BJ (cell line): ENCODE data around the gene ARVCF. TPM values are rescaled to one million over a fixed set of nuclear protein-coding genes. Genes with fewer than 3 reads are reported as not detected.

Experiments
- CTCF ChIA-PET: fragments of 350-600 bp; formaldehyde crosslinking; extraction: SDS; loops from one replicate; lab custom pipeline; 2021; ENCODE audit warnings: antibody characterized with exemption, inconsistent platforms; lab: Yijun Ruan, JAX
- POLR2A ChIA-PET: fragments of 300-600 bp; sonication (Branson Sonifier 250); formaldehyde crosslinking; extraction: SDS; loops from one replicate; lab custom pipeline; 2021; ENCODE audit warnings: antibody characterized with exemption; lab: Charles Lee
- DNase-seq: peaks from one replicate; pipeline ENCODE4 v3.0.0-alpha.2; 2011; ENCODE audit warnings: low read depth
- H3K27me3 ChIP-seq: 2 replicates; pipeline ENCODE4 v1.6.0; 2011; ENCODE audit warnings: low read length; ENCODE audit not compliant: control insufficient read depth, insufficient read depth
- H3K36me3 ChIP-seq: 2 replicates; pipeline ENCODE4 v1.5.1; 2011; ENCODE audit warnings: low read length; ENCODE audit not compliant: control insufficient read depth, insufficient read depth
- H3K4me3 ChIP-seq: 2 replicates; pipeline ENCODE4 v1.5.1; 2011; ENCODE audit warnings: low read depth, mild to moderate bottlenecking, control low read depth, low read length
- polyA plus RNA-seq: library from polyadenylated mRNA; depleted of rRNA; stranded (reverse); fragments of >200 nt; gene quantifications from 2 replicates; pipeline ENCODE4 v1.2.3, GENCODE V29; 2011
- TF ChIP-seq, protein P1 (sequence below): IDR thresholded peaks from 2 replicates; pipeline ENCODE4 v1.5.1; 2011; ENCODE audit warnings: low read depth, mild to moderate bottlenecking, control low read depth, inconsistent platforms, low read length, moderate library complexity; ENCODE audit not compliant: insufficient read depth

Gene ARVCF
- polyA plus RNA-seq, 1 experiment, result 3.8 TPM

DNA sequence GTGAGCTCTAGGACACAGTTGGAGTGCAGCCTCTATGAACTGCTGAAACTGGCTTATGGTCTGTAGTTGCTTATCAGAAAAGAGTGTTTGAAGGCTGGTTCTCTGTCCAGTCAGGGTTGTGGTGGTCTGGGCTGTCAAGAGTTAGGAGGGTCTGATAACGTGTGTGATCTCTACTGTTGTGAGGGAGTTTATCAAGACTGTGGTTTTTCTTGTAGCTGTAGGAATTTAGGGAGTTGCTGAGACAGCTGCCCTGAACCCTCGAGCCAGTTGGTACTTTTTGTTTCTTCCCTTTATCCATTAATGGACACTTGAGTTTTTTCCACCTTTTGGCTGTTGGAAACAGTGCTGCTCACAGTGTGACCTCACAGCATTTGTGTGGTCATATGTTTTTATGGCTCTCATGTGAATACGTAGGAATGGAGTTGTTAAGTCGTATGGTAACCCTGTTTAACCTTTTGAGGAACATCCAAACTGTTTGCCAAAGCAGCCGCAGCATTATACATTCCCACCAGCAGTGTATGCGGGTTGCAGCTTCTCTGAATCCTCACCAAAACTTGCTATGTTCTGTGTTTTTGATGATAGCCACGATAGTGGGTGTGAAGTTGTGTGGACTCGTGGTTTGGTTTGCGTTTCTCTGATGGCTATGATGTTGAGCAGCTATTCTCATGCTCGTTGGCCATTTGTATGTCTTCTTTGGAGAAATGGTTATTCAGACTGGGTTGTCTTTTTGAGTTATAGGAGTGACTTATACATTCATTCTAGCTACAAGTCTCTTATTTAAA lies 42.6 kb upstream of the ARVCF start:
- POLR2A ChIA-PET, result no interaction called here
- H3K27me3 ChIP-seq, result no peaks in the 10 kb centered on the region
- peaks cover 30% of the 10 kb centered on the region for H3K36me3 ChIP-seq
- CTCF ChIA-PET, result no interaction called here
- TF ChIP-seq, protein P1, sequence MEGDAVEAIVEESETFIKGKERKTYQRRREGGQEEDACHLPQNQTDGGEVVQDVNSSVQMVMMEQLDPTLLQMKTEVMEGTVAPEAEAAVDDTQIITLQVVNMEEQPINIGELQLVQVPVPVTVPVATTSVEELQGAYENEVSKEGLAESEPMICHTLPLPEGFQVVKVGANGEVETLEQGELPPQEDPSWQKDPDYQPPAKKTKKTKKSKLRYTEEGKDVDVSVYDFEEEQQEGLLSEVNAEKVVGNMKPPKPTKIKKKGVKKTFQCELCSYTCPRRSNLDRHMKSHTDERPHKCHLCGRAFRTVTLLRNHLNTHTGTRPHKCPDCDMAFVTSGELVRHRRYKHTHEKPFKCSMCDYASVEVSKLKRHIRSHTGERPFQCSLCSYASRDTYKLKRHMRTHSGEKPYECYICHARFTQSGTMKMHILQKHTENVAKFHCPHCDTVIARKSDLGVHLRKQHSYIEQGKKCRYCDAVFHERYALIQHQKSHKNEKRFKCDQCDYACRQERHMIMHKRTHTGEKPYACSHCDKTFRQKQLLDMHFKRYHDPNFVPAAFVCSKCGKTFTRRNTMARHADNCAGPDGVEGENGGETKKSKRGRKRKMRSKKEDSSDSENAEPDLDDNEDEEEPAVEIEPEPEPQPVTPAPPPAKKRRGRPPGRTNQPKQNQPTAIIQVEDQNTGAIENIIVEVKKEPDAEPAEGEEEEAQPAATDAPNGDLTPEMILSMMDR, result no peak
- no peak overlapping the region for H3K4me3 ChIP-seq
- no peak for DNase-seq

DNA sequence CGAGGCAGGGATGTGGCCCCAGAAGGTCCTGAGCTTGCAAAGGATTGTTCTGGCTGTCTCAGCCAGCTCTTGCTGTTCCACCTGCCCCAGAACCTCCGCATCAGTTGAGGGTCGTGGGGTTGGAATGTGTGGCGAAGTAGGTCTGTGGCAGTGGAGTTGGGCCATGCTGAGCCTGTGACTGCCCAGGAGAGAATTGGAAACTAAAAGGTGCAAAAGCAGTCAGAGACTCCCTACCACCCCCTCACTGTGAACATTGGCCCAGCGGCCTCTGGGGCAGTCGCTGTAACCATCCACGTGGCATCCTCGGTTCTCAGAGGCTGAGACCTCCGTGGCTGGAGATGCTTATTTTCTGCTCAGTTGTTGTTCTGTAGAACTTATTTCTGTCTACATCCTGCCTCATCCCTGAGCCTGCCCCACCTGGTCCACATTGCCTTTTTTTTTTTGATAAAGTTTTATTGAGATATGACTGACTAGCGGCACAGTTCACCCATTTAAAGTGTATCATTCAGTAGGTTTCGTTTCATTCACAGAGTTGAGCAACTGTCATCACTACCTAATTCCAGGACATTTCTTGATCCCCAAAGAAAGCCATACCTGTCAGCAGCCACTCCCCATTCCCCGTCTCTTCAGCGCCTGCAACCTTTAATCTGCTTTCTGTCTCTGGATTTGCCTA lies 41.1 kb upstream of the ARVCF start:
- no peak for DNase-seq
- TF ChIP-seq, protein P1, result no peak
- peaks cover 28% of the 10 kb centered on the region for H3K36me3 ChIP-seq
- CTCF ChIA-PET, result interaction anchor here (1.2 kb wide), 1 partner anchor 13 kb away, joined by 5 read pairs; no protein-coding TSS in a partner anchor
- POLR2A ChIA-PET, result interaction anchor here (0.6 kb wide), 1 partner anchor 37 kb away, joined by 5 read pairs; no protein-coding TSS in a partner anchor
- H3K27me3 ChIP-seq, result no peaks in the 10 kb centered on the region
- no peak overlapping the region for H3K4me3 ChIP-seq

DNA sequence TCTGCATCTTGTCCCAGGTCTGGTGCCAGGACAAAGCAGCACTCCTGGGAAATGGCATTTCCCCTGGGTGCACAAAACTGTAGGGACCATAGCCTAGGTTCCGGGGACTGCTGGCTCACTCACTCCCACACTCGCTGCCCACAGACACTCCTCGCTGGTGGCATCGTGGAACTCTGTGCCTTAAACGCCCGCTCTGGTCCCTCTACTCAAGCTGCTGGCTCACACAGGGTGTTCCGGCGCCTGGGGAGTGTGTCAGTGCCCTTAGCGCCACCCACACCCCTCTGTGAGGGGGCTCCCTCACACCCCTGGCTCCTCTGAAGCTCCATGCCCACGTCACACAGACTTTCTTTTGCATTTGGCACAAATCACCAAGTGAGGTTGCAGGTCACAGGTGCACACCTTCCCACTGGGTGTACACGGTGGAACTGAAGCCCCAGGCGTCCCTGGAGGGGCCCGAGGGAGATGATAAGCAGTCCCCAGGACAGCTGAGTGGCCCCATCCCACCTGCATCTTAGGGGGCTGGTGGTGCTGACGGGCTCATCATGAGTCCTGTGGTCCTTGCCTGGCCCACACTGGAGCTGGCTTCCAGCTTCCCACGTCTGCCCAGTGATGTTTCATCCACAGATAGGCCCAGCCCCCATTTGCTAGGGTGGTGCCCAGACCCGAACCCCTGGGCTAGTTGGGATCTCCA lies 40.2 kb upstream of the ARVCF start:
- TF ChIP-seq, protein P1, result no peak
- Histone ChIP-seq H3K36me3 (peaks cover 27% of the 10 kb centered on the region), H3K4me3 (no peak overlapping the region), H3K27me3 (no peaks in the 10 kb centered on the region)
- POLR2A ChIA-PET, result no interaction called here
- CTCF ChIA-PET, result interaction anchor here (1.2 kb wide), 1 partner anchor 13 kb away, joined by 5 read pairs; no protein-coding TSS in a partner anchor
- no peak for DNase-seq

DNA sequence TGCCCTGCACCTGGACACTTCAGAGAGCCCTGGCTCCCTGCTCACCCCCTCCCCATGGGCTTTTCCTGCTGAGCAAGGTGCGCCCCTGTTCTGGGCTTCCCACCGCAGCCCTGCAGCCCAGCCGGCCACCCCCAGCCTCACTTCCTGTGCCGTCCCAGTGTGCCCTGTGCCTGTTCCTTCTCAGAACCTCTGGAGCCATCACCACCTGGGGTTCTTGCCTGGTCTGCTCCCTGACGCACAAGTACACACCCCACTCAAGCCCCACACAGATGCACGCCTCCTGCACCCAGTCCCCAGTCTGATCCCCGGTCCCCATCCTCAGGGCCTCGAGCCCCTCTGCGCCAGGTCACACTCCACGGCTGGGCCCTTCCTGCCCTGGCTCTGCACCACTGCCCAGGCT lies 39.5 kb upstream of the ARVCF start:
- CTCF ChIA-PET, result no interaction called here
- TF ChIP-seq, protein P1, result no peak
- Histone ChIP-seq H3K27me3 (no peaks in the 10 kb centered on the region), H3K4me3 (no peak overlapping the region), H3K36me3 (peaks cover 22% of the 10 kb centered on the region)
- POLR2A ChIA-PET, result no interaction called here
- DNase-seq, result no peak

DNA sequence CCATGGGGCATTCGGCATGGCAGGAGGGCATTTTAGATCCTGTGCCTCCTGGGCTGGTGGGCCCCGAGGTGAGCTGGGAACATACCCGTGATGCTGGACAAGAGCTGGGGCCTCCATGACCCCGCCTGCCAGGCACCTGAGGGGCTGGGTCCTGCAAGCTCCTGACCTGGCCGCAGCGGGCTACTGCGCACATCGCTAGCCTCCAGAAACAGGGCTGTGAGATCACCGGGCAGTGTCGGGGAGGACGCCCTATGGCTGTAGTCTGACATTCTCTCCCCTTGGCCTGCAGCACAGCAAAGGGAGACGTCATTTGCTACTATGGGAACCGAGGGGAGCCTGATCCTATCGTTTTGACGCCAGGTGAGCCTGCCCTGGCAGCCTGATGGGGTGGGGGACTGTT lies 39.0 kb upstream of the ARVCF start:
- H3K27me3 ChIP-seq, result no peaks in the 10 kb centered on the region
- peaks cover 20% of the 10 kb centered on the region for H3K36me3 ChIP-seq
- TF ChIP-seq, protein P1, result no peak
- DNase-seq, result no peak
- ChIA-PET POLR2A (no interaction called here), CTCF (no interaction called here)
- no peak overlapping the region for H3K4me3 ChIP-seq
